ENCODE measurements around the gene CCDC88A. TPM values are rescaled to one million over a fixed set of nuclear protein-coding genes. Genes with fewer than 3 reads are reported as not detected.

The CCDC88A gene
- polyA plus RNA-seq, 1 of the 3 experiments (the other 2 are of a cell fraction), result 7.0 TPM

GRCh38 chr2:55459279-55459678, 39.6 kb upstream of the CCDC88A start:
- H3K9me2 ChIP-seq, result no peaks in the 10 kb centered on the region
- no peak overlapping the region for H2AFZ ChIP-seq (ENCODE audit: low read depth)
- no peak overlapping the region for H3K9ac ChIP-seq
- no peaks in the 10 kb centered on the region for H3K9me3 ChIP-seq
- H3K27ac ChIP-seq (ENCODE audit: low read depth in 2 of 2, low read length in 1 of 2), result no peak overlapping the region
- H3F3A ChIP-seq (replicated peaks; ENCODE audit: insufficient read depth), result no peaks in the 10 kb centered on the region
- no peaks in the 10 kb centered on the region for H3K36me3 ChIP-seq (replicated peaks in 1 of 2; ENCODE audit: control insufficient read depth in 1 of 2, insufficient read depth in 2 of 2, low read length in 1 of 2)
- no peaks in the 10 kb centered on the region for H3K79me2 ChIP-seq (ENCODE audit: insufficient read depth)
- H3K4me3 ChIP-seq (ENCODE audit: low read depth in 2 of 2, low read length in 1 of 2), result no peak overlapping the region
- no peaks in the 10 kb centered on the region for H3K27me3 ChIP-seq (ENCODE audit: insufficient read depth)
- ChIA-PET POLR2A (no interaction called here), CTCF (no interaction called here)
- no peak for TF ChIP-seq RFX5 (IDR thresholded peaks at IDR 0.05; ENCODE audit: low read length)
- no peak for TF ChIP-seq JUND (IDR thresholded peaks at IDR 0.05)
- no peak for TF ChIP-seq EZH2phosphoT487 (IDR thresholded peaks at IDR 0.05; ENCODE audit: borderline replicate concordance, low read depth)
- TF ChIP-seq TAF1 (IDR thresholded peaks at IDR 0.05; ENCODE audit: borderline replicate concordance, low read depth, low read length), result no peak
- no peak for TF ChIP-seq SIN3A (IDR thresholded peaks at IDR 0.05; ENCODE audit: borderline replicate concordance, low read depth, low read length)
- TF ChIP-seq EP300 (IDR thresholded peaks at IDR 0.05; ENCODE audit: borderline replicate concordance in 1 of 2, low read depth in 1 of 2, low read length in 1 of 2), result no peak
- TF ChIP-seq PBX3 (IDR thresholded peaks at IDR 0.05), result no peak
- TF ChIP-seq FOXJ3 (CRISPR knock-in tag; IDR thresholded peaks at IDR 0.05), result no peak
- no peak for TF ChIP-seq RAD21 (IDR thresholded peaks at IDR 0.05; ENCODE audit: low read length)
- TF ChIP-seq GATA2 (CRISPR knock-in tag; IDR thresholded peaks at IDR 0.05), result no peak
- no peak for TF ChIP-seq IRF3 (IDR thresholded peaks at IDR 0.05; ENCODE audit: low read depth, low read length)
- no peak for TF ChIP-seq FOSL2 (IDR thresholded peaks at IDR 0.05; ENCODE audit: borderline replicate concordance, low read depth)
- no peak for TF ChIP-seq MEF2A (IDR thresholded peaks at IDR 0.05; ENCODE audit: borderline replicate concordance, low read depth)
- TF ChIP-seq NFIC (IDR thresholded peaks at IDR 0.05; ENCODE audit: borderline replicate concordance), result no peak
- TF ChIP-seq GABPA (IDR thresholded peaks at IDR 0.05; ENCODE audit: low read depth), result no peak
- no peak for TF ChIP-seq POLR2AphosphoS5 (IDR thresholded peaks at IDR 0.05; ENCODE audit: low read depth, low read length)
- no peak for TF ChIP-seq NRF1 (IDR thresholded peaks at IDR 0.05; ENCODE audit: low read depth, low read length)
- no peak for DNase-seq
- H4K20me1 ChIP-seq (ENCODE audit: insufficient read depth), result no peaks in the 10 kb centered on the region
- no peaks in the 10 kb centered on the region for H3K4me1 ChIP-seq (ENCODE audit: control insufficient read depth in 1 of 2, insufficient read depth in 2 of 2, low read depth in 1 of 2, low read length in 1 of 2)
- no peak overlapping the region for H3K4me2 ChIP-seq
- 66% methylated on average over 3 of the region's 3 CpGs for WGBS (ENCODE audit: low lambda C conversion rate)

- no peaks in the 10 kb centered on the region for H4K20me1 ChIP-seq (ENCODE audit: insufficient read depth)
- no peak for DNase-seq
- no peak overlapping the region for H2AFZ ChIP-seq (ENCODE audit: low read depth)
- H3K27me3 ChIP-seq (ENCODE audit: insufficient read depth), result no peaks in the 10 kb centered on the region
- H3K27ac ChIP-seq (ENCODE audit: low read depth in 2 of 2, low read length in 1 of 2), result no peak overlapping the region
- no peaks in the 10 kb centered on the region for H3K4me1 ChIP-seq (ENCODE audit: control insufficient read depth in 1 of 2, insufficient read depth in 2 of 2, low read depth in 1 of 2, low read length in 1 of 2)
- no peaks in the 10 kb centered on the region for H3K9me3 ChIP-seq
- H3K9ac ChIP-seq, result no peak overlapping the region
- CTCF ChIA-PET, result interaction anchor here (2.4 kb wide), 1 partner anchor 23 kb away, joined by 5 read pairs; no protein-coding TSS in a partner anchor
- no peaks in the 10 kb centered on the region for H3K36me3 ChIP-seq (replicated peaks in 1 of 2; ENCODE audit: control insufficient read depth in 1 of 2, insufficient read depth in 2 of 2, low read length in 1 of 2)
- no peaks in the 10 kb centered on the region for H3F3A ChIP-seq (replicated peaks; ENCODE audit: insufficient read depth)
- no peaks in the 10 kb centered on the region for H3K9me2 ChIP-seq
- 77% methylated on average over 5 of the region's 5 CpGs for WGBS (ENCODE audit: low lambda C conversion rate)
- no peak overlapping the region for H3K4me2 ChIP-seq
- H3K79me2 ChIP-seq (ENCODE audit: insufficient read depth), result no peaks in the 10 kb centered on the region
- POLR2A ChIA-PET, result no interaction called here
- TF ChIP-seq POLR2AphosphoS5 (IDR thresholded peaks at IDR 0.05; ENCODE audit: low read depth, low read length), result no peak
- TF ChIP-seq TAF1 (IDR thresholded peaks at IDR 0.05; ENCODE audit: borderline replicate concordance, low read depth, low read length), result no peak
- no peak for TF ChIP-seq CHD2 (IDR thresholded peaks at IDR 0.05; ENCODE audit: low read length, partially characterized antibody)
- no peak for TF ChIP-seq NRF1 (IDR thresholded peaks at IDR 0.05; ENCODE audit: low read depth, low read length)
- TF ChIP-seq YY1 (IDR thresholded peaks at IDR 0.05; ENCODE audit: low read depth), result no peak
- no peak for TF ChIP-seq MEF2A (IDR thresholded peaks at IDR 0.05; ENCODE audit: borderline replicate concordance, low read depth)
- TF ChIP-seq EZH2phosphoT487 (IDR thresholded peaks at IDR 0.05; ENCODE audit: borderline replicate concordance, low read depth), result no peak
- TF ChIP-seq USF2 (IDR thresholded peaks at IDR 0.05; ENCODE audit: borderline replicate concordance, low read depth, low read length), result no peak
- no peak for TF ChIP-seq PBX3 (IDR thresholded peaks at IDR 0.05)
- no peak for TF ChIP-seq NFIC (IDR thresholded peaks at IDR 0.05; ENCODE audit: borderline replicate concordance)
- no peak for TF ChIP-seq ELF1 (IDR thresholded peaks at IDR 0.05)
- TF ChIP-seq GATA2 (CRISPR knock-in tag; IDR thresholded peaks at IDR 0.05), result no peak
- H3K4me3 ChIP-seq (ENCODE audit: low read depth in 2 of 2, low read length in 1 of 2), result no peak overlapping the region
These were observed 34.5 kb upstream of the CCDC88A start for GRCh38 chr2:55454121-55454520.
